PFSK-1 (cell line): ENCODE measurements around the gene ITGAD.

Experiments
- FOXP2 ChIP-seq: optimal IDR thresholded peaks from 2 replicates; pipeline ENCODE3; 2011; ENCODE audit warnings: borderline replicate concordance, control low read depth, inconsistent platforms; ENCODE audit not compliant: insufficient read depth; ENCODE audit errors: extremely low read length, extremely low read depth
- POLR2AphosphoS5 ChIP-seq: IDR thresholded peaks from 2 replicates; pipeline ENCODE4 v1.6.1; 2012; ENCODE audit warnings: low read depth, mild to moderate bottlenecking, control low read depth, low read length, moderate library complexity
- SIN3A ChIP-seq: IDR thresholded peaks from 2 replicates; pipeline ENCODE4 v1.6.1; 2012; ENCODE audit warnings: mild to moderate bottlenecking, low read length, moderate library complexity, borderline replicate concordance; ENCODE audit not compliant: insufficient read depth
- TAF1 ChIP-seq: IDR thresholded peaks from 2 replicates; pipeline ENCODE4 v1.6.1; 2012; ENCODE audit warnings: low read length, control low read depth, borderline replicate concordance; ENCODE audit not compliant: insufficient read depth
- TF ChIP-seq, protein P1 (sequence below), 2 experiments: IDR thresholded peaks; 2 replicates each; pipeline versions ENCODE4 v1.6.1 to v1.8.0; 2011 to 2012; ENCODE audit warnings: low read depth in 2 of 2, low read length in 2 of 2, control low read depth in 1 of 2, inconsistent platforms in 1 of 2, mild to moderate bottlenecking in 1 of 2, moderate library complexity in 1 of 2; ENCODE audit not compliant: insufficient read depth in 1 of 2

The ITGAD gene

DNA sequence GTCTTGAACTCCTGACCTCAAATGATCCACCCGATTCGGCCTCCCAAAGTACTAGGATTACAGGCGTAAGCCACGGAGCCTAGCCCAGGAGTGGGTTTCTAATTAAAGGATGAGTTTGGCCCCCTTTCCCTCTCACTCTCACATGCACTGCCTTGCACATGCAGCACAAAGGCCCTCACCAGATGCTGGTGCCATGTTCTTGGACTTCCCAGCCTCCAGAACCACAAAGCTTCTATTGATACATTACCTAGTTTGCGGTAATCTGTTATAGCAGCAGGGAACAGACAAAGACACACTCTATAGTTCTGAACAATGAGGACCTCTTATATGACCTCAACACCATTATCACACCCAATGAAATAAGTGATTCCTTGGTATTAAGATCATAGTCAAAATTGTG is 17.9 kb upstream of the ITGAD start:
- TF ChIP-seq, protein P1, sequence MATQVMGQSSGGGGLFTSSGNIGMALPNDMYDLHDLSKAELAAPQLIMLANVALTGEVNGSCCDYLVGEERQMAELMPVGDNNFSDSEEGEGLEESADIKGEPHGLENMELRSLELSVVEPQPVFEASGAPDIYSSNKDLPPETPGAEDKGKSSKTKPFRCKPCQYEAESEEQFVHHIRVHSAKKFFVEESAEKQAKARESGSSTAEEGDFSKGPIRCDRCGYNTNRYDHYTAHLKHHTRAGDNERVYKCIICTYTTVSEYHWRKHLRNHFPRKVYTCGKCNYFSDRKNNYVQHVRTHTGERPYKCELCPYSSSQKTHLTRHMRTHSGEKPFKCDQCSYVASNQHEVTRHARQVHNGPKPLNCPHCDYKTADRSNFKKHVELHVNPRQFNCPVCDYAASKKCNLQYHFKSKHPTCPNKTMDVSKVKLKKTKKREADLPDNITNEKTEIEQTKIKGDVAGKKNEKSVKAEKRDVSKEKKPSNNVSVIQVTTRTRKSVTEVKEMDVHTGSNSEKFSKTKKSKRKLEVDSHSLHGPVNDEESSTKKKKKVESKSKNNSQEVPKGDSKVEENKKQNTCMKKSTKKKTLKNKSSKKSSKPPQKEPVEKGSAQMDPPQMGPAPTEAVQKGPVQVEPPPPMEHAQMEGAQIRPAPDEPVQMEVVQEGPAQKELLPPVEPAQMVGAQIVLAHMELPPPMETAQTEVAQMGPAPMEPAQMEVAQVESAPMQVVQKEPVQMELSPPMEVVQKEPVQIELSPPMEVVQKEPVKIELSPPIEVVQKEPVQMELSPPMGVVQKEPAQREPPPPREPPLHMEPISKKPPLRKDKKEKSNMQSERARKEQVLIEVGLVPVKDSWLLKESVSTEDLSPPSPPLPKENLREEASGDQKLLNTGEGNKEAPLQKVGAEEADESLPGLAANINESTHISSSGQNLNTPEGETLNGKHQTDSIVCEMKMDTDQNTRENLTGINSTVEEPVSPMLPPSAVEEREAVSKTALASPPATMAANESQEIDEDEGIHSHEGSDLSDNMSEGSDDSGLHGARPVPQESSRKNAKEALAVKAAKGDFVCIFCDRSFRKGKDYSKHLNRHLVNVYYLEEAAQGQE (IDR thresholded peaks at IDR 0.05; ENCODE audit: insufficient read depth in 1 of 2, low read depth in 2 of 2, low read length in 2 of 2), result no peak
- TF ChIP-seq TAF1, result no peak
- no peak for TF ChIP-seq FOXP2
- no peak for TF ChIP-seq SIN3A
- no peak for TF ChIP-seq POLR2AphosphoS5

- no peak for TF ChIP-seq POLR2AphosphoS5
- TF ChIP-seq, protein P1 (IDR thresholded peaks at IDR 0.05; ENCODE audit: insufficient read depth in 1 of 2, low read depth in 2 of 2, low read length in 2 of 2), result no peak
- TF ChIP-seq TAF1, result no peak
- TF ChIP-seq FOXP2, result no peak
- no peak for TF ChIP-seq SIN3A
These were observed 16.4 kb upstream of the ITGAD start for GRCh38 chr16:31376705-31377104.

- TF ChIP-seq TAF1 (no peak), POLR2AphosphoS5 (no peak), SIN3A (no peak), FOXP2 (no peak)
- TF ChIP-seq, protein P1 (IDR thresholded peaks at IDR 0.05; ENCODE audit: insufficient read depth in 1 of 2, low read depth in 2 of 2, low read length in 2 of 2), result no peak
These were observed 15.8 kb upstream of the ITGAD start for GRCh38 chr16:31377210-31377903.

GRCh38 chr16:31380201-31380600 is 12.9 kb upstream of the ITGAD start:
- no peak for TF ChIP-seq POLR2AphosphoS5
- no peak for TF ChIP-seq SIN3A
- no peak for TF ChIP-seq FOXP2
- TF ChIP-seq, protein P1 (IDR thresholded peaks at IDR 0.05; ENCODE audit: insufficient read depth in 1 of 2, low read depth in 2 of 2, low read length in 2 of 2), result no peak
- no peak for TF ChIP-seq TAF1
